PC-9 (cell line): ENCODE results near the gene PRPF39. TPM values are rescaled to one million over a fixed set of nuclear protein-coding genes. Genes with fewer than 3 reads are reported as not detected.

Experiments used
- BruUV-seq: library from RNA; stranded (reverse); fragments of 400-500 nt; replicated peaks from 2 replicates; lab custom pipeline; 2021; lab: Mats Ljungman, UMichigan
- CTCF ChIA-PET: fragments of 300-600 bp; sonication (Branson Sonifier 250); formaldehyde crosslinking; loops from one replicate; lab custom pipeline; 2022; ENCODE audit warnings: antibody characterized with exemption; lab: Charles Lee
- POLR2A ChIA-PET: fragments of 300-600 bp; sonication (Branson Sonifier 250); formaldehyde crosslinking; loops from one replicate; lab custom pipeline; 2022; ENCODE audit warnings: antibody characterized with exemption; ENCODE audit not compliant: unreplicated experiment; lab: Charles Lee
- DNase-seq, 2 experiments: peaks; one replicate each; pipeline versions ENCODE4 v3.0.0 to v3.0.0-alpha.2; 2015 to 2022; ENCODE audit warnings: mixed read lengths in 1 of 2
- H2AFZ ChIP-seq: fragments of 200-600 bp; sonication (generic); 2 replicates; pipeline ENCODE4 v1.8.1; 2017; ENCODE audit warnings: antibody characterized with exemption
- H3F3A ChIP-seq: fragments of 200-600 bp; sonication (generic); 2 replicates; pipeline ENCODE4 v1.8.1; 2017; ENCODE audit warnings: antibody characterized with exemption, mild to moderate bottlenecking, low read depth; ENCODE audit not compliant: insufficient read depth
- H3K27ac ChIP-seq: fragments of 200-600 bp; sonication (generic); 2 replicates; pipeline ENCODE4 v1.6.1; 2016; ENCODE audit warnings: mixed run types
- H3K27me3 ChIP-seq: fragments of 200-600 bp; sonication (generic); 2 replicates; pipeline ENCODE4 v1.6.1; 2016; ENCODE audit warnings: low read depth, mixed run types; ENCODE audit not compliant: insufficient read depth
- H3K36me3 ChIP-seq: fragments of 200-600 bp; sonication (generic); 2 replicates; pipeline ENCODE4 v1.6.1; 2016; ENCODE audit warnings: low read depth, mixed run types
- H3K4me1 ChIP-seq: fragments of 200-600 bp; sonication (generic); replicated peaks from 2 replicates; pipeline ENCODE4 v1.6.1; 2016; ENCODE audit warnings: mixed run types; ENCODE audit not compliant: insufficient read depth
- H3K4me2 ChIP-seq: fragments of 200-600 bp; sonication (generic); 2 replicates; pipeline ENCODE4 v1.6.1; 2017; ENCODE audit warnings: mixed run types
- H3K4me3 ChIP-seq: fragments of 200-600 bp; sonication (generic); 2 replicates; pipeline ENCODE4 v1.6.1; 2016; ENCODE audit warnings: mixed run types
- H3K79me2 ChIP-seq: fragments of 200-600 bp; sonication (generic); 2 replicates; pipeline ENCODE4 v1.6.1; 2017; ENCODE audit warnings: low read depth, mixed run types
- H3K9me2 ChIP-seq: fragments of 200-600 bp; sonication (generic); 2 replicates; pipeline ENCODE4 v1.8.1; 2017; ENCODE audit warnings: mild to moderate bottlenecking; ENCODE audit not compliant: insufficient read depth
- H3K9me3 ChIP-seq: fragments of 200-600 bp; sonication (generic); 2 replicates; pipeline ENCODE4 v1.8.1; 2016; ENCODE audit warnings: low read depth; ENCODE audit not compliant: insufficient read depth
- H4K20me1 ChIP-seq: fragments of 200-600 bp; sonication (generic); 2 replicates; pipeline ENCODE4 v1.8.1; 2017; ENCODE audit not compliant: insufficient read depth
- CTCF ChIP-seq: fragments of 200-600 bp; sonication (generic); conservative IDR thresholded peaks from 2 replicates; pipeline ENCODE4 v1.6.1; 2017; ENCODE audit warnings: mixed run types, antibody characterized with exemption, mild to moderate bottlenecking, moderate library complexity
- EZH2 ChIP-seq: fragments of 200-600 bp; sonication (generic); IDR thresholded peaks from 2 replicates; pipeline ENCODE4 v1.8.0; 2017; ENCODE audit warnings: antibody characterized with exemption, low read depth
- intact Hi-C: fragments of 100-400 bp; cut with micrococcal nuclease; formaldehyde crosslinking; loops from one replicate; pipeline ENCODE4 v1.10.0; 2022; ENCODE audit not compliant: unreplicated experiment
- total RNA-seq: library from RNA; stranded (reverse); gene quantifications from 2 replicates; pipeline ENCODE4 v1.2.3, GENCODE V29; 2021

The PRPF39 gene
- total RNA-seq, 1 experiment from 2014 or later, result 37.2 TPM

GRCh38 chr14:45112896-45113781 is 29.2 kb downstream of the PRPF39 start:
- BruUV-seq, result no TSS peak
- Histone ChIP-seq H3K27me3 (no peaks in the 10 kb centered on the region), H2AFZ (no peak overlapping the region), H3F3A (peaks cover 18% of the 10 kb centered on the region), H4K20me1 (peaks cover 6% of the 10 kb centered on the region; the same call in 1 of the 2 replicates), H3K4me3 (no peak overlapping the region), H3K27ac (no peak overlapping the region), H3K9me2 (no peaks in the 10 kb centered on the region), H3K4me2 (no peak overlapping the region; the same call in 1 of the 2 replicates), H3K79me2 (no peaks in the 10 kb centered on the region), H3K36me3 (peaks cover 31% of the 10 kb centered on the region), H3K4me1 (peaks cover 7% of the 10 kb centered on the region; the same call in 1 of the 2 replicates), H3K9me3 (no peaks in the 10 kb centered on the region)
- no peak for DNase-seq
- POLR2A ChIA-PET, result interaction anchor here (0.5 kb wide), 1 partner anchor 216 kb away, joined by 7 read pairs; a partner anchor contains a TSS
- TF ChIP-seq EZH2 (no peak), CTCF (no peak)
- intact Hi-C loops, result loop anchor here (10.0 kb wide), 1 partner anchor 112 kb away; no protein-coding TSS in a partner anchor
- CTCF ChIA-PET, result no interaction called here

- CTCF ChIA-PET, result no interaction called here
- Histone ChIP-seq H3K4me2 (no peak overlapping the region), H3K36me3 (peaks cover 31% of the 10 kb centered on the region), H3K4me1 (peaks cover 7% of the 10 kb centered on the region; the same call in 1 of the 2 replicates), H3K27me3 (no peaks in the 10 kb centered on the region), H3K79me2 (no peaks in the 10 kb centered on the region), H2AFZ (no peak overlapping the region), H4K20me1 (peaks cover 6% of the 10 kb centered on the region; the same call in 1 of the 2 replicates), H3K9me2 (no peaks in the 10 kb centered on the region), H3F3A (peaks cover 18% of the 10 kb centered on the region), H3K9me3 (no peaks in the 10 kb centered on the region), H3K27ac (no peak overlapping the region), H3K4me3 (no peak overlapping the region)
- no TSS peak for BruUV-seq
- POLR2A ChIA-PET, result interaction anchor here (0.6 kb wide), 1 partner anchor 28 kb away, joined by 21 read pairs; no protein-coding TSS in a partner anchor
- intact Hi-C loops, result loop anchor here (10.0 kb wide), 1 partner anchor 110 kb away; no protein-coding TSS in a partner anchor
- TF ChIP-seq EZH2 (no peak), CTCF (no peak)
- no peak for DNase-seq
Observed at GRCh38 chr14:45114327-45114726, 30.4 kb downstream of the PRPF39 start.

- no peak overlapping the region for H3K27ac ChIP-seq
- intact Hi-C loops, result loop anchor here (10.0 kb wide), 1 partner anchor 106 kb away; no protein-coding TSS in a partner anchor
- no peaks in the 10 kb centered on the region for H3K9me2 ChIP-seq
- H3K4me3 ChIP-seq, result no peak overlapping the region
- BruUV-seq, result no TSS peak
- DNase-seq, result no peak
- no peak for TF ChIP-seq CTCF
- TF ChIP-seq EZH2, result no peak
- no peaks in the 10 kb centered on the region for H3K4me1 ChIP-seq
- peaks cover 26% of the 10 kb centered on the region; the same call in 1 of the 2 replicates for H3K36me3 ChIP-seq
- peaks cover 9% of the 10 kb centered on the region; the same call in 1 of the 2 replicates for H3F3A ChIP-seq
- no peaks in the 10 kb centered on the region for H4K20me1 ChIP-seq
- H2AFZ ChIP-seq, result no peak overlapping the region
- no peak overlapping the region for H3K4me2 ChIP-seq
- H3K27me3 ChIP-seq, result no peaks in the 10 kb centered on the region
- H3K79me2 ChIP-seq, result no peaks in the 10 kb centered on the region
- CTCF ChIA-PET, result no interaction called here
- POLR2A ChIA-PET, result no interaction called here
- no peaks in the 10 kb centered on the region for H3K9me3 ChIP-seq
Observed at GRCh38 chr14:45118594-45118993, 34.7 kb downstream of the PRPF39 start.
